ENCODE data around the gene VEGFD. TPM values are rescaled to one million over a fixed set of nuclear protein-coding genes. Genes with fewer than 3 reads are reported as not detected.
A peak's percentile ranks its signal among the peaks of the same experiment; 100 is the strongest.

VEGFD gene
- total and polyA plus RNA-seq, 2 of the 4 experiments (the other 2 are of a cell fraction) = 0.18 to 0.19 TPM

GRCh38 chrX:15356444-15356843 lies 27.8 kb downstream of the VEGFD start:
- H2BK120ac ChIP-seq (ENCODE audit: low read depth, low read length) = no peak overlapping the region
- H3K9me1 ChIP-seq (ENCODE audit: insufficient read depth, low read length) = no peaks in the 10 kb centered on the region
- no peak overlapping the region for H3K9ac ChIP-seq (ENCODE audit: low read depth, low read length)
- H2BK15ac ChIP-seq (ENCODE audit: low read depth, low read length) = no peak overlapping the region
- dilution Hi-C loops (cut with HindIII; ENCODE audit: low sequenced_read_pairs, unreplicated experiment) (no loop called here), in situ Hi-C loops (cut with MboI; ENCODE audit: low sequenced_read_pairs) (no loop called here), intact Hi-C loops (cut with micrococcal nuclease) (no loop called here)
- no peak overlapping the region for H3K23ac ChIP-seq (ENCODE audit: low read depth, low read length)
- H3K9me3 ChIP-seq (ENCODE audit: control insufficient read depth, insufficient read depth, low read length) = peaks cover 2% of the 10 kb centered on the region; the same call in 1 of the 2 replicates
- no peak overlapping the region for H4K91ac ChIP-seq (ENCODE audit: insufficient read depth, low read depth, low read length)
- H3K79me1 ChIP-seq (ENCODE audit: low read depth in 1 of 2, low read length in 2 of 2) = no peaks in the 10 kb centered on the region
- H3K4me1 ChIP-seq (ENCODE audit: control insufficient read depth, insufficient read depth, low read length) = peaks cover 2% of the 10 kb centered on the region; the same call in 1 of the 2 replicates
- H2AFZ ChIP-seq (replicated peaks; ENCODE audit: low read length, poor library complexity) = no peak overlapping the region
- ChIA-PET CTCF (interaction anchor here (1.0 kb wide), 1 partner anchor 111 kb away, joined by 3 read pairs; no protein-coding TSS in a partner anchor), POLR2A (ENCODE audit: unreplicated experiment) (no interaction called here)
- no peak overlapping the region for H2BK5ac ChIP-seq (ENCODE audit: low read depth, low read length, poor library complexity, severe bottlenecking)
- no peak overlapping the region for H3K4ac ChIP-seq (ENCODE audit: low read depth, low read length)
- H3K14ac ChIP-seq (replicated peaks; ENCODE audit: low read depth, low read length) = no peak overlapping the region
- ATAC-seq (ENCODE audit: low read depth) (peak; percentile 60), DNase-seq (peak; percentile 75)
- TF ChIP-seq USF2 (IDR thresholded peaks at IDR 0.05; ENCODE audit: low read depth, low read length) (peak; percentile 57; the same call in 1 of the 2 replicates), MAZ (IDR thresholded peaks at IDR 0.05; ENCODE audit: borderline replicate concordance, low read depth, low read length) (no peak), CEBPB (IDR thresholded peaks at IDR 0.05; ENCODE audit: low read depth, low read length) (peak; percentile 88)
- H3K4me3 ChIP-seq (ENCODE audit: insufficient read depth, low read depth, low read length) = no peak overlapping the region
- no peak overlapping the region for H3K27ac ChIP-seq (ENCODE audit: insufficient read depth, low read length)
- H3K4me2 ChIP-seq (ENCODE audit: low read depth, low read length) = no peak overlapping the region
- H2AK5ac ChIP-seq (ENCODE audit: low read depth, low read length) = no peak overlapping the region
- H4K20me1 ChIP-seq (ENCODE audit: insufficient read depth, low read length) = no peaks in the 10 kb centered on the region
- no peak overlapping the region for H3K18ac ChIP-seq (ENCODE audit: low read depth, low read length)
- H3K56ac ChIP-seq (ENCODE audit: extremely low read depth, insufficient read depth, low read length) = no peak overlapping the region
- no peak overlapping the region for H2BK20ac ChIP-seq (ENCODE audit: low read depth, low read length)
- BruUV-seq (replicated peaks) = no TSS peak
- WGBS, 2 experiments (ENCODE audit: extremely low coverage in 2 of 2, insufficient read length in 1 of 2) = no CpG with 5 or more reads among the region's 1 CpG
- H3K27me3 ChIP-seq (ENCODE audit: control insufficient read depth, insufficient read depth, low read length) = peaks cover 6% of the 10 kb centered on the region; the same call in 1 of the 2 replicates
- no peak overlapping the region for H4K5ac ChIP-seq (ENCODE audit: low read depth, low read length)
- no peak overlapping the region for H4K8ac ChIP-seq (ENCODE audit: low read depth in 2 of 2, low read length in 2 of 2)
- no peaks in the 10 kb centered on the region for H3K36me3 ChIP-seq (ENCODE audit: control insufficient read depth, insufficient read depth, low read length)
- no peak overlapping the region for H2AK9ac ChIP-seq (replicated peaks; ENCODE audit: low read depth, low read length, poor library complexity)

Data from IMR-90 (cell line).